HCT116 (cell line): ENCODE measurements around the gene RCOR1. TPM values are rescaled to one million over a fixed set of nuclear protein-coding genes. Genes with fewer than 3 reads are reported as not detected.

Source experiments
- ATAC-seq: fragments of 200-7000 bp; cut with Tn5 transposase; 2 replicates; pipeline ENCODE4 v1.9.1; 2020; ENCODE audit warnings: mild to moderate bottlenecking, moderate library complexity
- BruUV-seq: library from RNA; stranded (reverse); fragments of 400-500 nt; replicated peaks from 2 replicates; lab custom pipeline; 2021; lab: Mats Ljungman, UMichigan
- CTCF ChIA-PET: fragments of 300-600 bp; sonication (Branson Sonifier 250); formaldehyde crosslinking; loops from one replicate; lab custom pipeline; 2021; ENCODE audit warnings: antibody characterized with exemption; lab: Charles Lee
- POLR2A ChIA-PET: fragments of 300-600, 350-600 bp; sonication (Branson Sonifier 250); formaldehyde crosslinking; loops from one replicate; lab custom pipeline; 2021; ENCODE audit warnings: antibody characterized with exemption; lab: Charles Lee
- RAD21 ChIA-PET, 2 experiments: fragments of 300-600 bp; sonication (Branson Sonifier 250); formaldehyde crosslinking; loops; one replicate each; lab custom pipeline; 2023; ENCODE audit warnings: low total read pairs in 2 of 2; ENCODE audit not compliant: uncharacterized antibody in 2 of 2, unreplicated experiment in 2 of 2, low non-redundant PET in 1 of 2; lab: Charles Lee
- DNase-seq: peaks from one replicate; pipeline ENCODE4 v3.0.0-alpha.2; 2010; ENCODE audit warnings: low read depth, low spot score
- H2AFZ ChIP-seq: fragments of 200-600 bp; shearing (Covaris generic), sonication (generic); 2 replicates; pipeline ENCODE4 v1.6.1; 2017; ENCODE audit warnings: low read depth, mixed run types, mixed read lengths, antibody characterized with exemption, low read length; ENCODE audit not compliant: poor library complexity, severe bottlenecking
- H3K27ac ChIP-seq: 2 replicates; pipeline ENCODE4 v1.5.1; 2012; ENCODE audit warnings: low read depth, low read length
- H3K27me3 ChIP-seq: fragments of 200-600 bp; sonication (generic); 2 replicates; pipeline ENCODE4 v1.6.1; 2016; ENCODE audit warnings: mixed run types, low read length, mixed read lengths; ENCODE audit not compliant: insufficient read depth
- H3K36me3 ChIP-seq, 2 experiments: fragments of 200-500 bp in 1 of 2; fragments of 200-600 bp in 1 of 2; sonication (Bioruptor generic) in 1 of 2; sonication (generic) in 1 of 2; 2 replicates each; pipeline versions ENCODE4 v1.5.1 to v1.6.1; 2014 to 2016; ENCODE audit warnings: low read length in 2 of 2, inconsistent platforms in 1 of 2, mixed read lengths in 1 of 2, mixed run types in 1 of 2; ENCODE audit not compliant: insufficient read depth in 2 of 2, control insufficient read depth in 1 of 2
- H3K4me1 ChIP-seq, 2 experiments: fragments of 200-600 bp in 1 of 2; sonication (generic) in 1 of 2; 2 replicates each; pipeline versions ENCODE4 v1.5.1 to v1.6.1; 2012 to 2017; ENCODE audit warnings: low read length in 2 of 2, inconsistent platforms in 1 of 2, mild to moderate bottlenecking in 1 of 2, mixed read lengths in 1 of 2, mixed run types in 1 of 2, moderate library complexity in 1 of 2; ENCODE audit not compliant: insufficient read depth in 2 of 2, control insufficient read depth in 1 of 2
- H3K4me2 ChIP-seq: fragments of 200-600 bp; sonication (generic); 2 replicates; pipeline ENCODE4 v1.6.1; 2017; ENCODE audit warnings: mixed run types, low read length, mixed read lengths
- H3K4me3 ChIP-seq, 2 experiments: fragments of 200-600 bp in 1 of 2; sonication (generic) in 1 of 2; replicated peaks in 1 of 2; 2 replicates each; pipeline ENCODE4 v1.5.1; 2011 to 2016; ENCODE audit warnings: low read length in 2 of 2, control low read depth in 1 of 2, low read depth in 1 of 2, mild to moderate bottlenecking in 1 of 2, mixed read lengths in 1 of 2, mixed run types in 1 of 2
- H3K79me2 ChIP-seq: fragments of 200-600 bp; sonication (generic); 2 replicates; pipeline ENCODE4 v1.6.1; 2017; ENCODE audit warnings: mild to moderate bottlenecking, mixed run types, low read length, moderate library complexity, mixed read lengths; ENCODE audit not compliant: insufficient read depth
- H3K9ac ChIP-seq: fragments of 200-600 bp; sonication (generic); 2 replicates; pipeline ENCODE4 v1.6.1; 2016; ENCODE audit warnings: low read length, mixed read lengths
- H3K9me2 ChIP-seq: fragments of 200-600 bp; sonication (generic), shearing (Covaris generic); 2 replicates; pipeline ENCODE4 v1.6.1; 2017; ENCODE audit warnings: mixed run types, mild to moderate bottlenecking, moderate library complexity; ENCODE audit not compliant: insufficient read depth
- H3K9me3 ChIP-seq, 2 experiments: fragments of 200-500 bp in 1 of 2; fragments of 200-600 bp in 1 of 2; sonication (Bioruptor generic) in 1 of 2; sonication (generic) in 1 of 2; 2 replicates each; pipeline ENCODE4 v1.6.1; 2014 to 2017; ENCODE audit warnings: low read length in 2 of 2, mixed read lengths in 2 of 2, inconsistent platforms in 1 of 2, low read depth in 1 of 2, mild to moderate bottlenecking in 1 of 2, mixed run types in 1 of 2, moderate library complexity in 1 of 2; ENCODE audit not compliant: control insufficient read depth in 1 of 2, insufficient read depth in 1 of 2
- H4K20me1 ChIP-seq: fragments of 200-600 bp; sonication (generic), shearing (Covaris generic); 2 replicates; pipeline ENCODE4 v1.6.1; 2017; ENCODE audit warnings: mixed run types, mild to moderate bottlenecking, moderate library complexity; ENCODE audit not compliant: insufficient read depth
- CEBPB ChIP-seq: IDR thresholded peaks from 2 replicates; pipeline ENCODE4 v1.6.1; 2012; ENCODE audit warnings: low read depth
- EZH2phosphoT487 ChIP-seq: fragments of 200-600 bp; IDR thresholded peaks from 2 replicates; pipeline ENCODE4 v1.6.1; 2018; ENCODE audit warnings: antibody characterized with exemption, borderline replicate concordance
- FOSL1 ChIP-seq: IDR thresholded peaks from 2 replicates; pipeline ENCODE4 v1.6.1; 2012; ENCODE audit warnings: low read depth
- JUND ChIP-seq: IDR thresholded peaks from 2 replicates; pipeline ENCODE4 v1.6.1; 2012
- RAD21 ChIP-seq: IDR thresholded peaks from 2 replicates; pipeline ENCODE4 v1.6.1; 2012; ENCODE audit warnings: low read depth, mild to moderate bottlenecking
- SIN3A ChIP-seq: IDR thresholded peaks from 2 replicates; pipeline ENCODE4 v1.6.1; 2012; ENCODE audit warnings: low read depth
- SP1 ChIP-seq: IDR thresholded peaks from 2 replicates; pipeline ENCODE4 v1.6.1; 2012; ENCODE audit warnings: low read depth
- TCF7L2 ChIP-seq: IDR thresholded peaks from 2 replicates; pipeline ENCODE4 v1.7.0; 2011; ENCODE audit warnings: borderline replicate concordance, inconsistent platforms; ENCODE audit not compliant: insufficient read depth, insufficient read length; ENCODE audit errors: extremely low read depth
- YY1 ChIP-seq: IDR thresholded peaks from 2 replicates; pipeline ENCODE4 v1.6.1; 2011; ENCODE audit warnings: low read length, low read depth, moderate library complexity, mild to moderate bottlenecking; ENCODE audit not compliant: insufficient replicate concordance; ENCODE audit errors: extremely low read depth
- ZNF274 ChIP-seq: fragments of 200-500 bp; sonication (Bioruptor generic); IDR thresholded peaks from 2 replicates; pipeline ENCODE4 v1.6.1; 2014; ENCODE audit warnings: mild to moderate bottlenecking, low read depth, low read length, inconsistent platforms
- intact Hi-C: fragments of 100-400 bp; cut with micrococcal nuclease; formaldehyde crosslinking; loops from 2 replicates; pipeline ENCODE4 v1.10.0; 2022
- total RNA-seq: library from RNA; stranded (reverse); gene quantifications from one replicate; pipeline ENCODE4 v1.2.1, GENCODE V29; 2021; ENCODE audit not compliant: unreplicated experiment
- TF ChIP-seq, protein P1 (sequence below): IDR thresholded peaks from 2 replicates; pipeline ENCODE4 v1.6.1; 2012; ENCODE audit warnings: low read depth
- TF ChIP-seq, protein P2 (sequence below), 3 experiments: fragments of 200-600 bp in 1 of 3; sonication (generic) in 1 of 3; IDR thresholded peaks in 2 of 3; conservative IDR thresholded peaks in 1 of 3; 2 replicates each; pipeline ENCODE4 v1.5.1; 2012 to 2017; ENCODE audit warnings: low read depth in 2 of 3, low read length in 2 of 3, antibody characterized with exemption in 1 of 3, borderline replicate concordance in 1 of 3, control low read depth in 1 of 3, mild to moderate bottlenecking in 1 of 3, mixed read lengths in 1 of 3, mixed run types in 1 of 3, moderate library complexity in 1 of 3; ENCODE audit not compliant: insufficient read depth in 1 of 3
- TF ChIP-seq, protein P3 (sequence below): IDR thresholded peaks from 2 replicates; pipeline ENCODE4 v1.6.1; 2011; ENCODE audit warnings: mild to moderate bottlenecking, low read length, moderate library complexity; ENCODE audit not compliant: insufficient replicate concordance; ENCODE audit errors: extremely low read depth
- TF ChIP-seq, protein P4 (sequence below): IDR thresholded peaks from 2 replicates; pipeline ENCODE4 v1.6.1; 2012

RCOR1 gene
- total RNA-seq, 1 experiment from 2014 or later: 30.7 TPM

- H2AFZ ChIP-seq: no peak overlapping the region
- TF ChIP-seq TCF7L2: no peak
- TF ChIP-seq SP1: no peak
- no peak for TF ChIP-seq FOSL1
- TF ChIP-seq, protein P1, sequence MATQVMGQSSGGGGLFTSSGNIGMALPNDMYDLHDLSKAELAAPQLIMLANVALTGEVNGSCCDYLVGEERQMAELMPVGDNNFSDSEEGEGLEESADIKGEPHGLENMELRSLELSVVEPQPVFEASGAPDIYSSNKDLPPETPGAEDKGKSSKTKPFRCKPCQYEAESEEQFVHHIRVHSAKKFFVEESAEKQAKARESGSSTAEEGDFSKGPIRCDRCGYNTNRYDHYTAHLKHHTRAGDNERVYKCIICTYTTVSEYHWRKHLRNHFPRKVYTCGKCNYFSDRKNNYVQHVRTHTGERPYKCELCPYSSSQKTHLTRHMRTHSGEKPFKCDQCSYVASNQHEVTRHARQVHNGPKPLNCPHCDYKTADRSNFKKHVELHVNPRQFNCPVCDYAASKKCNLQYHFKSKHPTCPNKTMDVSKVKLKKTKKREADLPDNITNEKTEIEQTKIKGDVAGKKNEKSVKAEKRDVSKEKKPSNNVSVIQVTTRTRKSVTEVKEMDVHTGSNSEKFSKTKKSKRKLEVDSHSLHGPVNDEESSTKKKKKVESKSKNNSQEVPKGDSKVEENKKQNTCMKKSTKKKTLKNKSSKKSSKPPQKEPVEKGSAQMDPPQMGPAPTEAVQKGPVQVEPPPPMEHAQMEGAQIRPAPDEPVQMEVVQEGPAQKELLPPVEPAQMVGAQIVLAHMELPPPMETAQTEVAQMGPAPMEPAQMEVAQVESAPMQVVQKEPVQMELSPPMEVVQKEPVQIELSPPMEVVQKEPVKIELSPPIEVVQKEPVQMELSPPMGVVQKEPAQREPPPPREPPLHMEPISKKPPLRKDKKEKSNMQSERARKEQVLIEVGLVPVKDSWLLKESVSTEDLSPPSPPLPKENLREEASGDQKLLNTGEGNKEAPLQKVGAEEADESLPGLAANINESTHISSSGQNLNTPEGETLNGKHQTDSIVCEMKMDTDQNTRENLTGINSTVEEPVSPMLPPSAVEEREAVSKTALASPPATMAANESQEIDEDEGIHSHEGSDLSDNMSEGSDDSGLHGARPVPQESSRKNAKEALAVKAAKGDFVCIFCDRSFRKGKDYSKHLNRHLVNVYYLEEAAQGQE: no peak
- TF ChIP-seq SIN3A: no peak
- no peak for TF ChIP-seq ZNF274
- TF ChIP-seq JUND: no peak
- no peak for TF ChIP-seq EZH2phosphoT487
- TF ChIP-seq, protein P2, sequence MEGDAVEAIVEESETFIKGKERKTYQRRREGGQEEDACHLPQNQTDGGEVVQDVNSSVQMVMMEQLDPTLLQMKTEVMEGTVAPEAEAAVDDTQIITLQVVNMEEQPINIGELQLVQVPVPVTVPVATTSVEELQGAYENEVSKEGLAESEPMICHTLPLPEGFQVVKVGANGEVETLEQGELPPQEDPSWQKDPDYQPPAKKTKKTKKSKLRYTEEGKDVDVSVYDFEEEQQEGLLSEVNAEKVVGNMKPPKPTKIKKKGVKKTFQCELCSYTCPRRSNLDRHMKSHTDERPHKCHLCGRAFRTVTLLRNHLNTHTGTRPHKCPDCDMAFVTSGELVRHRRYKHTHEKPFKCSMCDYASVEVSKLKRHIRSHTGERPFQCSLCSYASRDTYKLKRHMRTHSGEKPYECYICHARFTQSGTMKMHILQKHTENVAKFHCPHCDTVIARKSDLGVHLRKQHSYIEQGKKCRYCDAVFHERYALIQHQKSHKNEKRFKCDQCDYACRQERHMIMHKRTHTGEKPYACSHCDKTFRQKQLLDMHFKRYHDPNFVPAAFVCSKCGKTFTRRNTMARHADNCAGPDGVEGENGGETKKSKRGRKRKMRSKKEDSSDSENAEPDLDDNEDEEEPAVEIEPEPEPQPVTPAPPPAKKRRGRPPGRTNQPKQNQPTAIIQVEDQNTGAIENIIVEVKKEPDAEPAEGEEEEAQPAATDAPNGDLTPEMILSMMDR (IDR thresholded peaks at IDR 0.05 in 2 of 3, conservative IDR thresholded peaks at IDR 0.05 in 1 of 3; ENCODE audit: borderline replicate concordance in 1 of 3, insufficient read depth in 1 of 3, low read depth in 2 of 3, low read length in 2 of 3): no peak
- no peak for TF ChIP-seq YY1
- TF ChIP-seq RAD21: no peak
- TF ChIP-seq, protein P3, sequence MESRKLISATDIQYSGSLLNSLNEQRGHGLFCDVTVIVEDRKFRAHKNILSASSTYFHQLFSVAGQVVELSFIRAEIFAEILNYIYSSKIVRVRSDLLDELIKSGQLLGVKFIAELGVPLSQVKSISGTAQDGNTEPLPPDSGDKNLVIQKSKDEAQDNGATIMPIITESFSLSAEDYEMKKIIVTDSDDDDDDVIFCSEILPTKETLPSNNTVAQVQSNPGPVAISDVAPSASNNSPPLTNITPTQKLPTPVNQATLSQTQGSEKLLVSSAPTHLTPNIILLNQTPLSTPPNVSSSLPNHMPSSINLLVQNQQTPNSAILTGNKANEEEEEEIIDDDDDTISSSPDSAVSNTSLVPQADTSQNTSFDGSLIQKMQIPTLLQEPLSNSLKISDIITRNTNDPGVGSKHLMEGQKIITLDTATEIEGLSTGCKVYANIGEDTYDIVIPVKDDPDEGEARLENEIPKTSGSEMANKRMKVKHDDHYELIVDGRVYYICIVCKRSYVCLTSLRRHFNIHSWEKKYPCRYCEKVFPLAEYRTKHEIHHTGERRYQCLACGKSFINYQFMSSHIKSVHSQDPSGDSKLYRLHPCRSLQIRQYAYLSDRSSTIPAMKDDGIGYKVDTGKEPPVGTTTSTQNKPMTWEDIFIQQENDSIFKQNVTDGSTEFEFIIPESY: no peak
- TF ChIP-seq CEBPB: no peak
- TF ChIP-seq, protein P4, sequence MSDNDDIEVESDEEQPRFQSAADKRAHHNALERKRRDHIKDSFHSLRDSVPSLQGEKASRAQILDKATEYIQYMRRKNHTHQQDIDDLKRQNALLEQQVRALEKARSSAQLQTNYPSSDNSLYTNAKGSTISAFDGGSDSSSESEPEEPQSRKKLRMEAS: no peak
- no peaks in the 10 kb centered on the region for H3K9me3 ChIP-seq
- no peaks in the 10 kb centered on the region for H3K36me3 ChIP-seq
- POLR2A ChIA-PET: no interaction called here
- no peaks in the 10 kb centered on the region for H3K27me3 ChIP-seq
- DNase-seq: no peak
- RAD21 ChIA-PET: no interaction called here
- H3K27ac ChIP-seq: no peak overlapping the region
- BruUV-seq: no TSS peak
- CTCF ChIA-PET: no interaction called here
- no peak overlapping the region for H3K9ac ChIP-seq
- no peak overlapping the region for H3K4me2 ChIP-seq
- intact Hi-C loops: no loop called here
- H4K20me1 ChIP-seq: peaks cover 12% of the 10 kb centered on the region; the same call in 1 of the 2 replicates
- no peaks in the 10 kb centered on the region for H3K4me1 ChIP-seq
- no peaks in the 10 kb centered on the region for H3K9me2 ChIP-seq
- peaks cover 95% of the 10 kb centered on the region for H3K79me2 ChIP-seq
- no peak overlapping the region for H3K4me3 ChIP-seq
- no peak for ATAC-seq
Observed at GRCh38 chr14:102646615-102647014, 54.2 kb downstream of the RCOR1 start.
